Activated naive CD4-positive, alpha-beta T cell treated with anti-CD3 and anti-CD28 coated beads, Interleukin-2, amount 50 U/mL, for 72 hours (primary cell): Measurements from ENCODE around the gene EMP2. TPM values are rescaled to one million over a fixed set of nuclear protein-coding genes. Genes with fewer than 3 reads are reported as not detected.
A peak's percentile ranks its signal among the peaks of the same experiment; 100 is the strongest.
"Not testable (repeated sequence)": the region's sequence is repeated elsewhere in the genome, so short reads cannot be mapped to it uniquely, and the experiment has no call there.

Experiments used
- ATAC-seq, 2 donors: fragments of 150-1000 bp; cut with Tn5 transposase; 2 replicates each; pipeline ENCODE4 v1.10.0; 2021; ENCODE audit warnings: mild to moderate bottlenecking in 2 of 2, moderate library complexity in 2 of 2
- DNase-seq, 2 donors: peaks; one replicate each; pipeline ENCODE4 v3.0.0; 2021 to 2022; ENCODE audit warnings: low spot score in 2 of 2
- H3K27ac Mint-ChIP-seq, 2 donors: one replicate each; pipeline ENCODE4 v1.8.0; 2022; ENCODE audit warnings: mild to moderate bottlenecking in 2 of 2, mixed read lengths in 2 of 2
- H3K36me3 Mint-ChIP-seq, 2 donors: one replicate each; pipeline ENCODE4 v1.8.0; 2022; ENCODE audit warnings: mixed read lengths in 2 of 2
- H3K9me3 Mint-ChIP-seq, 2 donors: one replicate each; pipeline ENCODE4 v1.8.0; 2022; ENCODE audit warnings: mixed read lengths in 2 of 2
- total RNA-seq, 2 donors: library from RNA; stranded (reverse); gene quantifications; one replicate each; pipeline ENCODE4 v1.2.3, GENCODE V29; 2022

The EMP2 gene, protein sequence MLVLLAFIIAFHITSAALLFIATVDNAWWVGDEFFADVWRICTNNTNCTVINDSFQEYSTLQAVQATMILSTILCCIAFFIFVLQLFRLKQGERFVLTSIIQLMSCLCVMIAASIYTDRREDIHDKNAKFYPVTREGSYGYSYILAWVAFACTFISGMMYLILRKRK
- not detected for total RNA-seq

DNA sequence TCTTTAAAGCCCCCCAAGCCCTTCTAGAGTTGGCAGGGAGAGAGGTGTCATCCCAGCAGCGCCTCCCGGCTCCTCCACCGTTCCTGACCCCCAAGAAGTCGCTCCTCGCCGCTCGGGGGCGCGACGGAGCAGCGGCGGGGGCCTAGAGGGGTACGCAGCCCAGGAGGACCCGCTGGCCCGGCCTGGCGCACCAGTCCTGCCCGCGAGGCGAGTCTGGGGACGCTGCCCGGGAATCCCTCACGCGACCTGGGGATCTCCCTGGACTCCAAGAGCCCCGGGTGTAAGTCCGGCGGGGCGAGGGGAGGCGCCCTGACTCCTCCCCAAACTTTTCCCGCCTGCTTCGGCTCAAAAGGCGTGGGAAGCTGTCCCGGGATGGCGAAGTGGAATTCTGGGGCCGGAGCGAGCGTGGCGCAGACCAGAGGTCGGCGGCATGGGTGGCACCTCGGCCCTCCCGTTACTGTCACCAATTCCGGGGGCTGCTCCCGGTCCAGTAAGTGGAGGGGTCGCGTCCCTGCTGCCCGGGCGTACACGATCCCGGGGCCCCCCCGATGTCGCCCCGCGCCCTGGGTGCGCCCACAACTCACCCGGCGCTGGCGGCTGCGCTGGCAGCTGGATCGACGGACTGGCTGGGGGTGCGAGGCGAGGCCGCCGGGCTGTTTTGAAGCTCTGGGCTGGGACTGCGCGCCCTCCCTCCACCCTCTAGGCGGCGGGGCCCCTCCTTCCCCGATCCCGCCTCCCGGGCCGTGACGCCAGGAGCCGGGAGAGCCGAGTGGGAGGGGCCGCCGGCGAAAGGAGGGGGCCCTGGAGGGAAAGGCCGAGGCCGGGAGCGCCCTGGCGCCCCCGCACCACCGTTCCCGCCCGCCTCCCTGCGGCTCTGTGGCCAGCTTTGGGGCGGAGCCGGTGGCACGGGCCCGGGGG lies at the start of gene EMP2:
Gene EMP2, minus strand, starts transcription at position 634 of the 918 bp plus-strand sequence. CDS start 32,981 bp downstream, outside the sequence.
- DNase-seq (peak in 1 of 2 donors; percentile 7), ATAC-seq (no peak)
- H3K36me3 Mint-ChIP-seq: no peaks in the 10 kb centered on the region
- H3K9me3 Mint-ChIP-seq: no peaks in the 10 kb centered on the region
- H3K27ac Mint-ChIP-seq: peak within 1 kb of the TSS in 1 of 2 donors; percentile 75

DNA sequence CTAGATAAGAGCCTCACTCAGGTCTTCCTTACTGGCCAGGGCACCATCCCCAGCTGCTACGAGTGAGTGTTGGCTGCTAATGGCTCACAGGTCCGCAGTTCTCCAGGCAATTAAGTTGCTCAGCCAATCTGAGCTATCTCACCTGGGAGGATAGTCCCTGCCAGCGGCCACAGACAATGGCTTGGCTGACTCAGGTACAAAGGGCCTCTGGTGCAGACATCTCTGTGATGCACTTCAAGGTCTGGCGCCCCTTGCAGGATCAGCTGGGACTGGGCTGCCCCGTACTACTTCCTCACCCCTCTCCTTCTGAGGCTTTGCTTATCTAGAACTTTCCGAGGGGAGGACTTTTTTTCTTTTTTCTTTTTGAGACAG lies 49.2 kb upstream of the EMP2 start:
- H3K9me3 Mint-ChIP-seq: peaks cover 0 to 5% of the 10 kb centered on the region in 2 donors
- H3K27ac Mint-ChIP-seq: no peak overlapping the region
- DNase-seq: no peak
- ATAC-seq: no peak
- no peaks in the 10 kb centered on the region for H3K36me3 Mint-ChIP-seq

GRCh38 chr16:10625595-10626357 lies 45.4 kb upstream of the EMP2 start:
- Mint-ChIP-seq H3K9me3 (no peaks in the 10 kb centered on the region), H3K27ac (no peak overlapping the region), H3K36me3 (no peaks in the 10 kb centered on the region)
- no peak for DNase-seq
- ATAC-seq: no peak

DNA sequence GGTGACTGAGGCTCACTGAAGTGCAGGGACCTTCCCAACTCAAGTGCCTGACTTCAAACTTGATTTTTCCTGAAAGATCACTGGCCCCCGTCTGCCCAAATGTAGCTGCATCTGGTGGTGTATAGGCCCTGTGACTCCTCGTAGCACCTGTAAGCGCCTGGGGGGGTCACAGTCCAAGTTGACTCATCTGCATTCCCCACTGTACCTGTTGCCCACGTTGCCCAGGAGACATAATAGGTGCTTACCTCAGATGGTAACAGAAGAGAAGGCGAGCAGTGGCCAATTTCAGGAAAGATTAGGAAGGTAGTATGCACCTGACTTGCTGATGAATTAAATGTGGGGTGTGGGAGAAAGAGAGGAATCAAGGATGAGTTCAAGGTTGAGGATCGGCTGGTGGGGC lies 44.1 kb upstream of the EMP2 start:
- ATAC-seq (no peak), DNase-seq (no peak)
- H3K36me3 Mint-ChIP-seq: no peaks in the 10 kb centered on the region
- H3K27ac Mint-ChIP-seq: no peak overlapping the region
- no peaks in the 10 kb centered on the region for H3K9me3 Mint-ChIP-seq

- Mint-ChIP-seq H3K9me3 (no peaks in the 10 kb centered on the region), H3K36me3 (no peaks in the 10 kb centered on the region), H3K27ac (no peak overlapping the region)
- ATAC-seq (no peak), DNase-seq (no peak)
Measured at GRCh38 chr16:10623059-10623458, 42.7 kb upstream of the EMP2 start.

DNA sequence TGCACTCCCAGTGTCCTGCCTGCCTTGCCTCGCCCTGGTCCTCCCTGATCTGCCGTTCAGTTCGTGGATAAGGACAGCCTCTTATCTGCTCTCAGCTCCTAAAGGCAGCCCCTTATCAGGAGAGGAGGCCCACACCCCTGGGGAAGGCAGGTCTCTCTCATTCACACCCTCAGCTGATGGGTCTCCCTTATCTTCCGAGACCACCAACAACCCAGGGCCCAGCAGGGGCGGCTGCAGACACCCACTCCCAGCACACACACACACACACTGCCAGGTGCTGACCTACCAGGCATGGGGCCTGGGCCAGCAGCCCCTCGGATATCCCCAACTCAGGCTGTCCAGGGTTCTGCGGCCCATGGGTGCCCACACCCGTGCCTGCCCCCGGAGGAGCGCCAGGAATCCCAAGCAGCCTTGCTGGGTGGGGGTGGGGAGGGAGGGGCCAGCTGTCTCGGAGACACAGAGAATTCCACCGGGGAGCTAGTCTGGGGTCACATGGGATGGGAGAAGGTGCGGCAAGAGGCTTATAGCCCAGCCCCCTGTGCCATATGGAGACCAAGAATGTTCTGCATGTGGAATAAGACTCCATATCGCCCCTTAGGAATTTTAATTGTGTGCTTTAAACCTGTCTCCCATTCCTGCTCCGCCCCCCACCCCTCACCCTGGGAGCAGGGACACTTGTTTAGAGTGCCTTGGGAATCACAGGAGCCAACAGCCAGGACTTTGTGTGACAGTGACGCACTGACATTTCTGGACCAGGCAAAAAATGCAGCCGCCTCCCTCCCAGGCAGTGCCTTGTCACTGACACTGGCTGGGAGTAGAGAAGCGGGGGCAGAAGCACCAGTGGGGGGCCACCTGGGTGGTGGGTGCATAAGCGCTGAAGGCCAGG lies 41.9 kb upstream of the EMP2 start:
- H3K27ac Mint-ChIP-seq: no peak overlapping the region
- H3K36me3 Mint-ChIP-seq: no peaks in the 10 kb centered on the region
- no peaks in the 10 kb centered on the region for H3K9me3 Mint-ChIP-seq
- DNase-seq (no peak), ATAC-seq (no peak)

GRCh38 chr16:10621216-10621949 lies 41.0 kb upstream of the EMP2 start:
- not testable (repeated sequence) for H3K27ac Mint-ChIP-seq, DNase-seq, H3K9me3 Mint-ChIP-seq, ATAC-seq, H3K36me3 Mint-ChIP-seq

- Mint-ChIP-seq H3K36me3 (no peaks in the 10 kb centered on the region), H3K27ac (no peak overlapping the region), H3K9me3 (no peaks in the 10 kb centered on the region)
- DNase-seq (no peak), ATAC-seq (no peak)
Measured at GRCh38 chr16:10620120-10620519, 39.7 kb upstream of the EMP2 start.

DNA sequence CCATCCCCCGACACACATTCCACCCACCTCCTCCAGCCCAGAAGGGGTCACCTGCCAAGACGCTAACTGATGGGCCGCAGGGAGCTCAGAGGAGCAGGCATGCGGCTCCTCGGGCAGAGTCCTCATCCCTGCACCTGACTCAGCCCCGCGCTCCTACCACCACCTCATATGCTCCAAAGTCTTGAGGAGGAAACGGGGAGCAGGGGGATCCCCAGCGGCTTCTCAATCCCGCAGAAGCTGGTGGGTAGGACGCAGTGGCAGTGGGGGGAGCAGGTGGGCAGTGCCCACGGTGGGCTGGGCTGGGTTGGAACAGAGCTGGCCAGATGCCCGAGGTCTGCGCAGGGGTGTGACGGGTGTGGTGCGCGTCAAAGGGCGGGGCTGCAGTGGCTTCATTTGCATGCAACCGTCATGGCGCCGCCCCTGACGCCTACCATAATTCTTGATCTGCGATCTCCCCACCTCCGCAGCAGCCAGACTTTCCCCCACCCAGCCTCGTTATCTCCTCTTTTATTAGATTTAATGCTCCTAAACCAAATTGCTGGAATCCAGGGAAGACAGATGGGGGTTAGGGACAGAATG lies 39.0 kb upstream of the EMP2 start:
- Mint-ChIP-seq H3K27ac (no peak overlapping the region), H3K36me3 (no peaks in the 10 kb centered on the region), H3K9me3 (no peaks in the 10 kb centered on the region)
- DNase-seq: no peak
- peak; percentile 33 to 63 for ATAC-seq

DNA sequence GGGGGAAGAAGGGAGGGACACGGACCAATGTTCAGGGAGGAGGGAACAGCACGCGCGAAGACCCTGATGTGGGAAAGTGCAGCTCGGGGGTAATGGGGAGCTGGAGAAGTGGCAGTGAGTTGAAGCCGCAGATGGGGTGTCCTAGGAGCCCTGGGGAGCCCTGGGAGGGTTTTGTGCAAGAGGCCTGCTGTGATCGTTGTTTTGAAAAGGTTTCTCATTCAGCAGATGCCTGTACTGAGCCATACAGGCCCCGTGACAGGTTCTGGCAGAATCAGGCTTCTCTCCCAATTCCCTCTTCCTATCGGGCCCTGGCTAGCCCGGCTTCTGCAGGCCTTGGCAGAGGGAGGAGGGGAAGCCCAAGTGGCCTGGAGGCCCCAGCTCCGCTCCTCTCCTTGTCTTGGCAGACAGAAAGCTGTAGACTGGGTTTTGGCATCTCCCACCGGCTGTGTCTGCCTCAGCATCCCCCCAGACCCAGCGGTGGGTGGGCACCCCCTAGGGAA lies 38.4 kb upstream of the EMP2 start:
- H3K27ac Mint-ChIP-seq: no peak overlapping the region
- H3K9me3 Mint-ChIP-seq: no peaks in the 10 kb centered on the region
- H3K36me3 Mint-ChIP-seq: no peaks in the 10 kb centered on the region
- no peak for DNase-seq
- no peak for ATAC-seq

DNA sequence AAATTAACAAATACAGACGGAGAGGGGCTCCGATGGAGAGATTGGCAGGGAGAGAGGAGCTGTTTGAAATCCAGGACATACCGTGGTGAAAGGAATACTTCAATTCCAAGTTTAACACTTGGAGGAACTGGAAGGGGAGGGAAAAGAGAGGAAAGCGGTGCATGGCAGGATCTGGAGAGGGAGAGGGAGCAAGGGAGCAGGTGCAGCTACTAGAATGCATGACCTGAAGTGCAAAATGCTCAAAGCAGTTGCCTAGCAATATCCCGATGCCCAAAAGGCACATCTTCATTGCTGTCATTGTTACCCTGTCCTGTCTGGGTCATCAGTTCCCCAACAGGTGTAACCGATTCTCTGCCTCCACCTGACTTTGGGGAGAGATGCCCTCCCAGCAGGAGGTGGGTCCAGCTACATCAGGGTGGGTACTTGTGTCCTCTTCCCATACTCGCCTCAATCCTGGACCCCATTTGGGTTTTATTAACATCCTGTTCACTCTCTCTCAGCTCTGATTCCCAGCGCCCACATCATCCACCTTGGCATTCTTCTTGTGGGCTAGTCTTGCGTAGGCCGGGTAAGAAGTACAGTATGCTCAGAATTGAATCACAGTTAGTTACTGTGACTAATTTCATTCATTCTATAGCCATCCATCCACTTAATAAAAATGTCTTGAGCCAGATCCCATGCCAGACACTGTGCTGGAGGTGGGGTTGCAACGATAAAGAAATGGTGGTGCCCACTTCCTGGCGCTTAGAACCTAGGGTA lies 37.4 kb upstream of the EMP2 start:
- no peak for ATAC-seq

DNA sequence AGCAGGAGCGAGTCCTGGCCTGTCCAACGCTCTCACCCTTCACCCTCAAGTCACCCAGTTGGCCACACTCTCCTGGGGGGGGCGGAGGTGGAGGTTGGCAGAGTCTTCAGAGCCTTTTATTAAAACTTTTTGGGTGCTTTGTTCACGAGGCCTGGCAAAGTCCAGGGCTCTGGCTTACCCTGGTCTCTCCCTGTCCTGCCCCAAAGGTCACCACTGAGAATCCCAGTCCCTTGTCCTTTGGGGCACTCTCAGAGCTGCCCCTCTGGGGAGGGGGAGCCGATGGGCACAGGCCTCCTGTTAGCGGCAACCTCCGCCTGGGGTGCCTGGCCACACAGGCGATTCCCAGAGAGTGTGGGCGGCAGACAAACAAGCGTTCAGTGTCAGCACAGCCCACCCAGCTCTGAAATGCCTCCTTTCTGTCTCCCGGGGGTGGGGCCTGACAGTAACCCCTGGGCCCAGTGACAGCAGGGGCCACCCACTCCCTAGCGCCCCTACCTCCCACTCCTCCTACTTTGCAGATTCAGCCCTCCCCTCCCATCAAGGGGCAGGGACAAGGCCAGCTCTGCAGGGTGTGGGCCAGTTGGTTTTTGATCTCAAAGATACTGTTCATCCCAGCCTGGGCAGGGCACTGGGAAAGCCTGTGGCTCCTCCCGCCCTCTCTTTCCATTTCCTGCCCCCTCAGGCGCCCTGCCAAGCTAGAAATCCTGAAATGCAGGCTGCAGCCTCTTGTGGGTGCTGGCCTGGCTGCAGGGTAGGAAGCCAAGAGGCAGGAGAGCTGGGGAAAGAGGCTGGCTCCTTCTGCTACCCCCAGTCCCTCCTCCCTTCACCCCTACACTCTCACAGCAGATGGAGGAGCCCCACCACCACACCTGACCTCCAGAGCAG lies 36.6 kb upstream of the EMP2 start:
- no peaks in the 10 kb centered on the region for H3K9me3 Mint-ChIP-seq
- H3K36me3 Mint-ChIP-seq: no peaks in the 10 kb centered on the region
- no peak for ATAC-seq
- no peak overlapping the region for H3K27ac Mint-ChIP-seq
- DNase-seq: no peak

More for the DNA sequence above, 37.4 kb upstream of the EMP2 start:
- Mint-ChIP-seq H3K27ac (no peak overlapping the region), H3K9me3 (no peaks in the 10 kb centered on the region), H3K36me3 (no peaks in the 10 kb centered on the region)
- DNase-seq: no peak

- Mint-ChIP-seq H3K36me3 (no peaks in the 10 kb centered on the region), H3K27ac (no peak overlapping the region), H3K9me3 (no peaks in the 10 kb centered on the region)
- ATAC-seq (no peak), DNase-seq (no peak)
Measured at GRCh38 chr16:10616419-10616755, 36.0 kb upstream of the EMP2 start.

GRCh38 chr16:10614685-10615084 lies 34.3 kb upstream of the EMP2 start:
- H3K27ac Mint-ChIP-seq: no peak overlapping the region
- no peak for DNase-seq
- ATAC-seq: no peak
- no peaks in the 10 kb centered on the region for H3K36me3 Mint-ChIP-seq
- H3K9me3 Mint-ChIP-seq: no peaks in the 10 kb centered on the region
